Stimulated activated naive CD8-positive, alpha-beta T cell treated with anti-CD3 and anti-CD28 coated beads, Interleukin-15, amount 100 ng/mL, for 72 hours (primary cell): Measurements from ENCODE around the gene JUND.
"Not testable (repeated sequence)": the region's sequence is repeated elsewhere in the genome, so short reads cannot be mapped to it uniquely, and the experiment has no call there.

Experiments
- ATAC-seq: fragments of 150-1000 bp; cut with Tn5 transposase; 2 replicates; pipeline ENCODE4 v1.10.0; 2021; ENCODE audit warnings: mild to moderate bottlenecking, moderate library complexity
- DNase-seq, 2 donors: peaks; one replicate each; pipeline ENCODE4 v3.0.0; 2021 to 2022
- H3K27ac Mint-ChIP-seq, 2 donors: one replicate each; pipeline ENCODE4 v1.8.0; 2022; ENCODE audit warnings: mild to moderate bottlenecking in 2 of 2, mixed read lengths in 2 of 2, moderate library complexity in 2 of 2
- H3K27me3 Mint-ChIP-seq: one replicate; pipeline ENCODE4 v1.8.0; 2022; ENCODE audit warnings: mixed read lengths
- H3K4me1 Mint-ChIP-seq: one replicate; pipeline ENCODE4 v1.8.0; 2022; ENCODE audit warnings: mild to moderate bottlenecking, mixed read lengths
- H3K4me3 Mint-ChIP-seq, 2 donors: one replicate each; pipeline ENCODE4 v1.8.0; 2022; ENCODE audit warnings: mild to moderate bottlenecking in 2 of 2, mixed read lengths in 2 of 2, moderate library complexity in 1 of 2
- H3K9me3 Mint-ChIP-seq, 2 donors: one replicate each; pipeline ENCODE4 v1.8.0; 2022; ENCODE audit warnings: mixed read lengths in 2 of 2

Gene JUND

GRCh38 chr19:18281082-18282020 lies at the start of gene JUND:
Gene JUND, minus strand, starts transcription at chr19:18281622. Its CDS starts 138 bp downstream, at chr19:18281484.
- H3K9me3 Mint-ChIP-seq: no peaks in the 10 kb centered on the region
- DNase-seq (peak; percentile 98 to 99), ATAC-seq (peak; percentile 78)
- no peaks in the 10 kb centered on the region for H3K27me3 Mint-ChIP-seq
- H3K4me1 Mint-ChIP-seq: peaks cover 81% of the 10 kb centered on the region
- peak within 1 kb of the TSS; percentile 98 to 99 for H3K27ac Mint-ChIP-seq
- peak within 1 kb of the TSS; percentile 93 to 99 for H3K4me3 Mint-ChIP-seq

GRCh38 chr19:18330868-18331267 lies 49.4 kb upstream of the JUND start:
- H3K9me3 Mint-ChIP-seq: no peaks in the 10 kb centered on the region
- H3K4me3 Mint-ChIP-seq: no peak overlapping the region
- ATAC-seq (no peak), DNase-seq (no peak)
- no peak overlapping the region for H3K27ac Mint-ChIP-seq
- peaks cover 16% of the 10 kb centered on the region for H3K4me1 Mint-ChIP-seq
- no peaks in the 10 kb centered on the region for H3K27me3 Mint-ChIP-seq

DNA sequence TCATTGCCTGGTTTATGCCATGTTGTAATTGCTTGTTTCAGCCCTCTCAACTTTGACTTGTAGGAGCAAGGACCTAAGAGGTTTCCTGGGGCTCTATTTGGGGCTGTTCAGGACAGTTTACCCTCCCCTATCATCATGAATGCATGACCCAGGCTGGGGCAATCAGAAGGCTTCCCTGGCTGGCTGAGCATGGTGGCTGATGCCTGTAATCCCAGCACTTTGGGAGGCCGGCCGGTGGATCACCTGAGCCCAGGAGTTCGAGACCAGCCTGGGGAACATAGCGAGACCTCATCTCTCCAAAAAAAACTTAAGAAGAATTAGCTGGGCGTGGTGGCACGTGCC lies 47.6 kb upstream of the JUND start:
- DNase-seq: no peak
- Mint-ChIP-seq H3K27me3 (no peaks in the 10 kb centered on the region), H3K4me1 (peaks cover 20% of the 10 kb centered on the region), H3K4me3 (peak overlapping the region; percentile 79 to 87), H3K27ac (no peak overlapping the region), H3K9me3 (no peaks in the 10 kb centered on the region)
- ATAC-seq: no peak

GRCh38 chr19:18328340-18329034 lies 47.1 kb upstream of the JUND start:
- H3K9me3 Mint-ChIP-seq: no peaks in the 10 kb centered on the region
- ATAC-seq (peak; percentile 99), DNase-seq (peak; percentile 84 to 90)
- H3K27ac Mint-ChIP-seq: no peak overlapping the region
- peaks cover 25% of the 10 kb centered on the region for H3K4me1 Mint-ChIP-seq
- peak overlapping the region; percentile 79 to 87 for H3K4me3 Mint-ChIP-seq
- no peaks in the 10 kb centered on the region for H3K27me3 Mint-ChIP-seq

DNA sequence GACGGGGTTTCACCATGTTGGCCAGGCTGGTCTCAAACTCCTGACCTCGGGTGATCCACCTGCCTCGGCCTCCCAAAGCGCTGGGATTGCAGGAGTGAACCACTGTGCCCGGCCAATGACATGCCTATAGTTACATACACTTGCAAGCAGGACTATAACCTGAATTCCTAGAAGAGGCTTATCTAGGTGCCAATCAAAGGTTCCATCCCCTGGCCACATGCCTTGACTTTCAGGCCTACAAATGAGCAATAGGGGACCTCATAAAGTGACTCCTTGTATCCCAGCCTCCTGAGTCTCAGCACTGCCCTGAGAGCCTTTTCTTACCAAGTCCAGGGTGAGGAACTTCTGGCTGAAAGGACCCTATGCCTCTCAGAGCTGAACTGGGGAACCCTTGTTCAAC lies 45.4 kb upstream of the JUND start:
- ATAC-seq (no peak), DNase-seq (no peak)
- no peaks in the 10 kb centered on the region for H3K27me3 Mint-ChIP-seq
- peaks cover 32% of the 10 kb centered on the region for H3K4me1 Mint-ChIP-seq
- H3K4me3 Mint-ChIP-seq: no peak overlapping the region
- H3K9me3 Mint-ChIP-seq: no peaks in the 10 kb centered on the region
- H3K27ac Mint-ChIP-seq: no peak overlapping the region

GRCh38 chr19:18324373-18324731 lies 42.9 kb upstream of the JUND start:
- Mint-ChIP-seq H3K4me1 (peaks cover 53% of the 10 kb centered on the region), H3K4me3 (peak overlapping the region in 1 of 2 donors; percentile 91)
- H3K9me3 Mint-ChIP-seq, DNase-seq, ATAC-seq, H3K27ac Mint-ChIP-seq, H3K27me3 Mint-ChIP-seq: not testable (repeated sequence)

DNA sequence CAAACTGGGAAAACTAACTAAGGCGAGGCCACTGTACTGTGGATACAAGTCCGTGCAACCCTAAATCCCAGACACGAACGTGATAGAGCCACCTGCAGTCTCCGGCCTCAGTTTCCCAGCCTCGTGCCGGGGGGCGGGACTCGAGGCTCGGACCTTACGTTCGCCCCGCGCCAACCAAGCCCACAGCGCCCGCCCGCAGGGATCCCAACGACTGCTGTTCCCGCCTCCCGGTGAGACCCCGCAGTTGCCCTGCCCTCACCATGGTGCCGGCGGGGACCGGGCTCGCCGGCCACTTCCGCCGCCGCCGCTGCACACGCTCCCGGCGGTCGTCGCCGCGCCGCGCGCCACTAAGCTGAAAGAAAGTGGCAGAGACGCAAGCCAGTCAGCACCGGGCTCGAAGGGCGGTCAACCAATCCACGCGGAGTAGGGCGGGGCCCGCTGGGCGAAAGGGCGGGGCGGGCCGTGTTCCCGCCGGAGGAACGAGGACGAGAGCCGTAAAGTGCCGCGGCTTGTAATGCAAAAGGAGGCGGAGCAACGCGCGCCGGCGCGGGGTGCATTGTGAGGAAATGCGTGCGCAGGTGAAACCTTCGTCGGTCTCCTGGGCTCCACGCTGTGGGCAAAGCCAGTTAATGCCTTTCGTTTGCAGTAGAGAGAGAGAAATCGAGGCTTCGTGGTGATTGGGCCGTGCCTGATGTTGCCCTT lies 41.5 kb upstream of the JUND start, which contains the start of gene LSM4:
Gene LSM4 (minus strand): TSS at position 318 of the 702 bp plus-strand sequence. CDS start 56 bp downstream, at position 262.
- ATAC-seq (peak; percentile 96), DNase-seq (peak; percentile 99 to 100)
- Mint-ChIP-seq H3K27ac (peak within 1 kb of the TSS; percentile 92 to 96), H3K27me3 (no peaks in the 10 kb centered on the region), H3K4me3 (peak within 1 kb of the TSS; percentile 91), H3K9me3 (no peaks in the 10 kb centered on the region), H3K4me1 (peaks cover 55% of the 10 kb centered on the region)

DNA sequence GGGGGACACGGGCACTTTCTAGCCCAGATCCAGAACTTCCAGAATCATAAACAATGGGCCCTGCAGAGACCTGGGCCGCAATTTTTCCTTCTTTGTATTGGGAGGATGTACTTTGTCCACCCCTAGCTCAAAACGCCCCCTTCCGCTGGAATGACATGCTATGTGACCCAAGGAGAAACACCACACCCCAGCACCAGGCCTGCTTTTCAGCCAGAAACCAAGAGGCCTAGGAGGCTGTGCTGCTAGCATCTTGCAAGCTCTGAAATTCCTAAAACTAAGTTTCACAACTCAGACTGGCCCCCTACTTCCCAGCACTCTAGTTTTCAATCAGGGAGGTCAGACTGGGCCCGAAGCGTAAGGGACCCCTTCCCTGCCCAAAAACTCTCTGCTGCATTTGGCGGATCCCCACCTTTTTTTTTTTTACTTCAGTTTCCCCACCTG lies 40.9 kb upstream of the JUND start:
- ATAC-seq (peak; percentile 22), DNase-seq (peak; percentile 39 to 56)
- H3K27ac Mint-ChIP-seq: peak overlapping the region; percentile 91 to 92
- H3K4me3 Mint-ChIP-seq: peak overlapping the region; percentile 91
- H3K9me3 Mint-ChIP-seq: no peaks in the 10 kb centered on the region
- peaks cover 61% of the 10 kb centered on the region for H3K4me1 Mint-ChIP-seq
- no peaks in the 10 kb centered on the region for H3K27me3 Mint-ChIP-seq

DNA sequence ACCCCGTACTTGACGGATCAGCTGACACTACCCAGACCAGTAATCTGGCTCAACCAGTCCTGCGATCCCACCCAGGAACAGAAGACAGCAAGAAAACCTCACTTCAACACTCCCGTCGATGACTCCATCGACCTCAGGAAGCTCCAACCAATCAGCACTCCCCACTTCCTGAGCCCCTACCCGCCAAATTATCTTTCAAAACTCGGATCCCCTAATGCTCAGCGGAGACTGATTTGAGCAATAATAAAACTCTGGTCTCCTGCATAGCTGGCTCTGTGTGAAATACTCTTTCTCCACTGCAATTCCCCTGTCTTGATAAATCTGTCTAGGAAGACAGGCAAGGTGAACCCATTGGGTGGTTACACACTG lies 40.3 kb upstream of the JUND start:
- peak overlapping the region; percentile 91 for H3K4me3 Mint-ChIP-seq
- H3K9me3 Mint-ChIP-seq: no peaks in the 10 kb centered on the region
- no peak for ATAC-seq
- no peaks in the 10 kb centered on the region for H3K27me3 Mint-ChIP-seq
- peaks cover 64% of the 10 kb centered on the region for H3K4me1 Mint-ChIP-seq
- peak overlapping the region; percentile 91 to 92 for H3K27ac Mint-ChIP-seq
- DNase-seq: peak; percentile 25 to 54

DNA sequence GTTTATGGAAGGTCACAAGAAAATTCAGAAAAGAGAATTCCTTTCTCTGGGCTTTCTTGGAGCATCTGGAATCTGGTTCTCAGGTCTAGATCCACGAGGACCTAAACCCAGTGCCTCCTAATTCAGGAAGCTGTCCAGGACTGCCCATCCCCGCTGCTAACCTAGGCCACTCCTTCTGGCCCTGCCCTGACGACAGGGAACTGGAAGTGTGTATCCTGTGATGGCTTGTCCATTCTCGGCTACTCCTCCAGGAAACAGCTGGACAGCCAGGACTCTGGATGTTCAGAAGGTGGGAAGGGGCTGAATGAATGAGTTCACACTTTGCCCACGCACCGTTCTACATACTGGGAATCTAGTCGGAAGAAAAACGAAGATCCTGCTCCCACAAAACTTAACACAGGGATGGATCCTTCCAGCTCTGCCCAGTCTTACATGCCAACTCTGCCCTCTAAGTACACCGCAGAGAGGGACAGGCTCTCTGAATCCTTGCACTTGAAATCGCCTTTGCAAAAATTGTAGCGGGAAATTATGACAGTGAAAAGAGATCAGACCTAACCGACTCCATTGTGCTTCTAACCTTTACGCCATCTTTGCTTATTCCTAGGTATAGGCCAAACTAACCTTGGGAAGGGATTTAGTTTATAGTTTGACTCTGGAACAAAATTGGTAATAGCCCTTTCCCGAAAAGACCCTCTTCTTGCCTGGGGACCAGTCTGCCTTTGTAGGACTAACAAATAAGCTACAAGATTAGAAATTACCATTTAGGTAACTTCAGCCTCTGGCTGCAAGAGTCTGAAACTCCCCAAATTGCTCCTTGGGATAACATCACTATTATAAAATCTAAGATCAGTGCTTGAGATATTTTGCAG lies 39.7 kb upstream of the JUND start:
- Mint-ChIP-seq H3K4me1 (peaks cover 70% of the 10 kb centered on the region), H3K27ac (peak overlapping the region; percentile 91 to 92), H3K9me3 (no peaks in the 10 kb centered on the region), H3K4me3 (peak overlapping the region; percentile 91), H3K27me3 (no peaks in the 10 kb centered on the region)
- ATAC-seq: no peak
- no peak for DNase-seq

GRCh38 chr19:18319591-18320135 lies 38.2 kb upstream of the JUND start:
- peak overlapping the region; percentile 72 to 87 for H3K4me3 Mint-ChIP-seq
- ATAC-seq: no peak
- H3K27ac Mint-ChIP-seq: peak overlapping the region; percentile 85 to 87

GRCh38 chr19:18317961-18318800 lies 36.8 kb upstream of the JUND start:
- Mint-ChIP-seq H3K27ac (peak overlapping the region; percentile 86 to 95), H3K27me3 (no peaks in the 10 kb centered on the region), H3K4me3 (peak overlapping the region; percentile 87 to 88), H3K9me3 (no peaks in the 10 kb centered on the region), H3K4me1 (peaks cover 71% of the 10 kb centered on the region)
- peak; percentile 17 to 65 for DNase-seq
- ATAC-seq: peak; percentile 77

More at GRCh38 chr19:18319591-18320135, 38.2 kb upstream of the JUND start:
- Mint-ChIP-seq H3K9me3 (no peaks in the 10 kb centered on the region), H3K27me3 (no peaks in the 10 kb centered on the region), H3K4me1 (peaks cover 83% of the 10 kb centered on the region)
- DNase-seq: no peak

DNA sequence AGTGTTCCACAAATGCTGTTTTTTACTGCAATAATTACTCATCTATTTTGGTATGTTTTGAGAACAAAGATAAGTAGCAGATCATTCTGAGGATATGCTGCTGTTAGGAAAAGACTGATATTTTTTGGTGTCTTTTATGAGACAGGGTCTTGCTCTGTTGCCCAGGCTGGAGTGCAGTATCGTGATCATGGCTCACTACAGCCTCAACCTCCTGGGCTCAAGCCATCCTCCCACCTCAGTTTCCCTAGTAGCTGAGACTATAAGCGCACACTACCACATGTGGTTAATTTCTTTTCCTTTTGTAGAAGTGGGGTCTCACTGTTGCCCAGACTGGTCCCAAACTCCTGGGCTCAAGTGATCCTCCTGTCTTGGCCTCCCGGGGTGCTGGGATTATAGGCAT lies 32.0 kb upstream of the JUND start:
- DNase-seq (no peak), ATAC-seq (no peak)
- Mint-ChIP-seq H3K27me3 (no peaks in the 10 kb centered on the region), H3K4me1 (peaks cover 75% of the 10 kb centered on the region), H3K4me3 (no peak overlapping the region), H3K9me3 (no peaks in the 10 kb centered on the region), H3K27ac (no peak overlapping the region)

DNA sequence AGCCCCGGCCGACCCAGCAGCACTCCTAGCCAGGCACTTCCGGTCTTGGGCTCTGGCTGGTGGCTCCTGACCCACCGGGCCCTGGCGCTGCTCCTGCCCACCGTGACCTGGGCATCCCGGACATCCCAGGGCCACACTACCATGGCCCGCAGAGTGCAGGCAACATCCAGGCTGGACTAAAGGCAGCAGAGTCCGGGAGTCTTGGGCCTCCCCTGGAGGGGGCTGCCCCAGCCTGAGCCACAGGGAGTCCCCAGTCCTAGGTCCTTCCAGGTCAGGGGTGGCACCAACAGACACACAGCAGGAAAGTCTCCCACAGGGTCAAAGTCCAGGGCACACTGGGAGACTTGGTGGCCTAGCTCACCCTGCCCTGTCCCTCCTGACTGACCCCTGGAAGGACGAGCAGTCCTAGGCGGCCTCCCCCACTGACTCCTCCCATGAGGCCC lies 30.7 kb upstream of the JUND start:
- Mint-ChIP-seq H3K4me1 (peaks cover 75% of the 10 kb centered on the region), H3K27ac (no peak overlapping the region), H3K4me3 (no peak overlapping the region), H3K9me3 (peaks cover 0 to 5% of the 10 kb centered on the region in 2 donors), H3K27me3 (no peaks in the 10 kb centered on the region)
- DNase-seq: no peak
- no peak for ATAC-seq
